Cardiac fibroblast (primary cell): ENCODE data around the gene PRKX.
"Not testable (repeated sequence)": the region's sequence is repeated elsewhere in the genome, so short reads cannot be mapped to it uniquely, and the experiment has no call there.

Source experiments
- DNase-seq, 2 donors: peaks; one replicate each; pipeline versions ENCODE4 v3.0.0 to v3.0.0-alpha.2; 2010; ENCODE audit warnings: low read depth in 2 of 2
- H3K4me3 ChIP-seq, 2 donors: replicated peaks in 1 of 2; 1 replicate in 1 of 2; 2 replicates in 1 of 2; pipeline ENCODE4 v1.5.1; 2011; ENCODE audit warnings: low read depth in 2 of 2, low read length in 2 of 2, mild to moderate bottlenecking in 2 of 2, moderate library complexity in 1 of 2
- CTCF ChIP-seq: IDR thresholded peaks from one replicate; pipeline ENCODE4 v1.5.1; 2011; ENCODE audit warnings: low read depth, mild to moderate bottlenecking, low read length, inconsistent platforms

The PRKX gene

GRCh38 chrX:3699821-3700381 lies 13.5 kb downstream of the PRKX start:
- H3K4me3 ChIP-seq = peak overlapping the region; percentile 8 to 34
- DNase-seq = peak in 1 of 2 donors; percentile 21
- TF ChIP-seq CTCF = no peak

GRCh38 chrX:3697701-3698279 lies 15.7 kb downstream of the PRKX start:
- no peak overlapping the region for H3K4me3 ChIP-seq
- no peak for TF ChIP-seq CTCF
- peak in 1 of 2 donors; percentile 74 for DNase-seq

- no peak for TF ChIP-seq CTCF
- no peak overlapping the region for H3K4me3 ChIP-seq
- DNase-seq = no peak
Measured at GRCh38 chrX:3697220-3697684, 16.2 kb downstream of the PRKX start.

- no peak for DNase-seq
- no peak for TF ChIP-seq CTCF
Measured at GRCh38 chrX:3695536-3695935, 17.9 kb downstream of the PRKX start.

GRCh38 chrX:3690140-3690539 lies 23.3 kb downstream of the PRKX start:
- DNase-seq = no peak
- no peak overlapping the region for H3K4me3 ChIP-seq
- TF ChIP-seq CTCF = no peak

More at GRCh38 chrX:3695536-3695935, 17.9 kb downstream of the PRKX start:
- H3K4me3 ChIP-seq = no peak overlapping the region

- H3K4me3 ChIP-seq, DNase-seq: not testable (repeated sequence)
Measured at GRCh38 chrX:3683236-3683635, 30.2 kb downstream of the PRKX start.

- no peak for TF ChIP-seq CTCF
- DNase-seq = no peak
- H3K4me3 ChIP-seq = no peak overlapping the region
Measured at GRCh38 chrX:3680459-3680858, 33.0 kb downstream of the PRKX start.
